Measurements from ENCODE around the gene RPL11.

GRCh38 chr1:23709229-23709628, 17.6 kb downstream of the RPL11 start:
- TF ChIP-seq CTCF (IDR thresholded peaks at IDR 0.05; ENCODE audit: low read depth, low read length, poor library complexity, severe bottlenecking): no peak
- no peak for TF ChIP-seq EZH2phosphoT487 (IDR thresholded peaks at IDR 0.05; ENCODE audit: borderline replicate concordance, low read length)

Data from DOHH2 (cell line).